Activated naive CD8-positive, alpha-beta T cell (primary cell): ENCODE measurements around the gene SLC6A9.

ENCODE experiments used
- H3K27ac Mint-ChIP-seq: one replicate; pipeline ENCODE4 v1.8.0; 2021; ENCODE audit warnings: mixed read lengths
- H3K27me3 Mint-ChIP-seq: one replicate; pipeline ENCODE4 v1.8.0; 2021; ENCODE audit warnings: mixed read lengths
- H3K36me3 Mint-ChIP-seq: one replicate; pipeline ENCODE4 v1.8.0; 2021; ENCODE audit warnings: mixed read lengths
- H3K4me1 Mint-ChIP-seq: one replicate; pipeline ENCODE4 v1.8.0; 2021; ENCODE audit warnings: low read depth, mixed read lengths
- H3K4me3 Mint-ChIP-seq: one replicate; pipeline ENCODE4 v1.8.0; 2021; ENCODE audit warnings: mild to moderate bottlenecking, mixed read lengths
- H3K9me3 Mint-ChIP-seq: one replicate; pipeline ENCODE4 v1.8.0; 2021; ENCODE audit warnings: low read depth, mixed read lengths

SLC6A9 gene

GRCh38 chr1:44059664-44060355 lies 28.5 kb upstream of the SLC6A9 start:
- H3K4me1 Mint-ChIP-seq = no peaks in the 10 kb centered on the region
- H3K27ac Mint-ChIP-seq = no peak overlapping the region

DNA sequence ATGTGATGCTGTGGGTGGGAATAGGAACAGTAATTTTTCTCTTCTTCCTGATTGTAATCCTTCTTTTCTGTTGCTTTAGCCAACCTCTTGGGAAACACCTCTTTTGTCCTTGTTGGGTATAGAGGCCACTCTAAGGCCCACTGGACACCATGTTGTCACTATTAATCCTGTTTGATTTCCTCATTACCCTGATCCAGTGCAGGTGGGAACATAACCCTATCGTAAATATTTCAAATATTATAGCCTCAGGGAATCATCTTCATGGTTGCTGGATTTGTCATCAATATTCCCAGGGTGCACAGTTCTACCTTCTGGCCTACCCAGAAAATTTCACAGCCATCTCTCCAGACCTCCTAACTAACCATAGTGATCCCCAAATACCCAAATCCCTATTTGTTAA lies 27.9 kb upstream of the SLC6A9 start:
- Mint-ChIP-seq H3K4me1 (no peaks in the 10 kb centered on the region), H3K4me3 (no peak overlapping the region), H3K27me3 (peaks cover 2% of the 10 kb centered on the region), H3K9me3 (no peaks in the 10 kb centered on the region), H3K36me3 (no peaks in the 10 kb centered on the region), H3K27ac (no peak overlapping the region)

More at GRCh38 chr1:44059664-44060355, 28.5 kb upstream of the SLC6A9 start:
- Mint-ChIP-seq H3K36me3 (no peaks in the 10 kb centered on the region), H3K4me3 (no peak overlapping the region), H3K27me3 (peaks cover 2% of the 10 kb centered on the region), H3K9me3 (no peaks in the 10 kb centered on the region)

DNA sequence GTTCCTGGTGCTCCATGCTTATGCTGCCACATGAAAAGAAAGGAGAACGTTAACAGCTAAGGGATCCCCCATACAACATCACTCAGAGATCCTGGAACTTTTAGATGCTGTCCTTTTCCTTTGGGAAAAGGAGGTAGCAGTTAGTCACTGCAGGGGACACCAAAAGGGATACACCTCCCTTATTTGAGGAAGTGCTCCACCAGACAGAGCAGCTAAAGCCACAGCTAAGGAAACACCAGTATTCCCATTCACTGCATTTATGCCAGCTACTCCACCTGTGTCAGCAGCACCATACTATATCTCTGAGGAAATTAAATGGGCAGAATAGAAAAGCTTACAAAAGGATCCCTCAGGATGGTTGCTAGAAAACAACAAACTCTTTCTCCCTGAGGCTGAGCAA lies 26.0 kb upstream of the SLC6A9 start:
- H3K4me3 Mint-ChIP-seq = no peak overlapping the region
- H3K9me3 Mint-ChIP-seq = no peaks in the 10 kb centered on the region
- no peak overlapping the region for H3K27ac Mint-ChIP-seq
- no peaks in the 10 kb centered on the region for H3K4me1 Mint-ChIP-seq
- H3K27me3 Mint-ChIP-seq = peaks cover 2% of the 10 kb centered on the region
- peaks cover 2% of the 10 kb centered on the region for H3K36me3 Mint-ChIP-seq

- Mint-ChIP-seq H3K36me3 (peaks cover 2% of the 10 kb centered on the region), H3K27ac (no peak overlapping the region), H3K4me3 (no peak overlapping the region), H3K27me3 (peaks cover 2% of the 10 kb centered on the region), H3K4me1 (peaks cover 3% of the 10 kb centered on the region), H3K9me3 (no peaks in the 10 kb centered on the region)
These were observed 22.1 kb upstream of the SLC6A9 start for GRCh38 chr1:44053394-44053793.

- Mint-ChIP-seq H3K9me3 (no peaks in the 10 kb centered on the region), H3K27ac (no peak overlapping the region), H3K4me1 (peaks cover 12% of the 10 kb centered on the region), H3K4me3 (no peak overlapping the region), H3K36me3 (peaks cover 2% of the 10 kb centered on the region), H3K27me3 (peaks cover 12% of the 10 kb centered on the region)
These were observed 19.0 kb upstream of the SLC6A9 start for GRCh38 chr1:44050261-44050660.

- Mint-ChIP-seq H3K4me1 (peaks cover 12% of the 10 kb centered on the region), H3K36me3 (peaks cover 2% of the 10 kb centered on the region), H3K9me3 (no peaks in the 10 kb centered on the region), H3K27me3 (peaks cover 12% of the 10 kb centered on the region), H3K27ac (no peak overlapping the region), H3K4me3 (no peak overlapping the region)
These were observed 18.6 kb upstream of the SLC6A9 start for GRCh38 chr1:44049839-44050238.

DNA sequence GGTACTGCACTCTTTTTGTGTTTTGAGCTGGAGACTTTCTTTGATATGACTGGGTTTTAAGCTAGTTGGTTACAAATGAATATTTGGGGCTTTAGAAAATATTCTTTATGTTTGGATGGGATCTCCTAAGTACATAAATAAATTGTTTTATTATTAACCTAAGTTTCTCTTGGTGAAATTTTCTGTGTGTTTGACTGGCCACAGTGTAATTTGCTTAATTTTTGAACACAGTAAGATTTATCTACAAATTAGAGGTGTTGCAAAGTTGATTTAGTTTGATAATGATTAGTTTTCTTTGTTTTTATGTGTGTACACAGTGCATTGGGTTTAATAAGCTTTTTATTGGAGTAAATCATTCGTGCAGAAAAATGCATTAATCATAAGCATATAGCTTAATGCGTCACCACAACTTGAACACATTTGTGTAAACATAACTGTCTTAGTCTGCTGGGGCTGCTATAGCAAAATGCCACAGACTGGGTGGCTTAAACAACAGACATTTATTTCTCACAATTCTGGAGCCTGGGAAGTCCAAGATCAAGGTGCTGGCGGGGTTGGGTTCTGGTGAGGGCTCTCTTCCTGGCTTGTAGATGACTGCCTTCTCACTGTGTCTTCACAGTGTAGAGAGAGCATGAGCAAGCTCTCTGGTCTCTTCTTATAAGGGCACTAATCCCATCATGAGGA lies 17.4 kb upstream of the SLC6A9 start:
- Mint-ChIP-seq H3K9me3 (no peaks in the 10 kb centered on the region), H3K4me1 (peaks cover 12% of the 10 kb centered on the region), H3K27ac (peak overlapping the region; percentile 69), H3K4me3 (peak overlapping the region; percentile 38), H3K27me3 (peaks cover 15% of the 10 kb centered on the region), H3K36me3 (peaks cover under 1% of the 10 kb centered on the region)

DNA sequence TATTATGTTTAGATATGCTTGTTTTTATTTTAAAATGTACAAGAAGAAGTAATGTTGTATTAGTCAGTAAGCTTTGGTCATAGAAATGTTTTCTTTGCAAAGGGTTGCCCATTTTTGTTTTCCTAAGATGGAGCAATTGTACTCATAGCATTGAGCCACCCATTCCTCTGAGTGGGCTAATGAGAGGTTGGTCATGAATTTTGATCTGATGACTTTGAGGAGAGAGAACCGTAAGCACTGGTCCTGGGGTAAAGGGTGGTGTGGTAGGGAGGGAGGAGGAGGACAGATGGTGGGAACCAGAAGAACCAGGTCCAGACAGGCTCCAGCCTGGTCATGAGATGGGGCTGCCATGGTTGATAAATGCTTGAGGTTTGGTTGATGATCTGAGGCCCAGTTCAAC lies 15.9 kb upstream of the SLC6A9 start:
- peaks cover 15% of the 10 kb centered on the region for H3K27me3 Mint-ChIP-seq
- no peaks in the 10 kb centered on the region for H3K9me3 Mint-ChIP-seq
- H3K27ac Mint-ChIP-seq = no peak overlapping the region
- peaks cover 12% of the 10 kb centered on the region for H3K4me1 Mint-ChIP-seq
- no peak overlapping the region for H3K4me3 Mint-ChIP-seq
- H3K36me3 Mint-ChIP-seq = no peaks in the 10 kb centered on the region

DNA sequence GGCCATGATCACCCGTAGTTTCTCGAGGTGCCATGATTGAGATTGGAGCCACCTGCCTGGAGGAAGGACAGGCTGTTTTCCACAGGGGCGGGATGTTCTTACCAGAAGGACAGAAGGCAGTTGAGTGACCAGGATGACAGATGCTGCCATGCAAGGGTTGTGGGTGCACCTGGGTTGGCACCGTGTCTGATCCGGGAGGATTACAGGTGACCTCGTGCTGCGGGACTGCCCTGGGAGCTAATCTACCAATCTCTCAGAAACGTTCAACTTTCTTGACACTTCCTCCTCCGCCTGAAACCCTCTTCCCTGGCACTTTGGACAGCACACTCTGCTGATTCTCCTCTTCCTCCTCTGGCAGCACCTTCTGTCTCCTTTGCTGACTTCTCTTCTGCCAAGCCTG lies 13.8 kb upstream of the SLC6A9 start:
- H3K4me3 Mint-ChIP-seq = no peak overlapping the region
- no peaks in the 10 kb centered on the region for H3K9me3 Mint-ChIP-seq
- peaks cover 13% of the 10 kb centered on the region for H3K27me3 Mint-ChIP-seq
- H3K27ac Mint-ChIP-seq = no peak overlapping the region
- peaks cover 12% of the 10 kb centered on the region for H3K4me1 Mint-ChIP-seq
- no peaks in the 10 kb centered on the region for H3K36me3 Mint-ChIP-seq

GRCh38 chr1:44044071-44044801 lies 13.0 kb upstream of the SLC6A9 start:
- H3K27ac Mint-ChIP-seq = no peak overlapping the region
- peaks cover 13% of the 10 kb centered on the region for H3K27me3 Mint-ChIP-seq

GRCh38 chr1:44043176-44044070 lies 12.2 kb upstream of the SLC6A9 start:
- H3K27ac Mint-ChIP-seq = no peak overlapping the region
- peaks cover 9% of the 10 kb centered on the region for H3K4me1 Mint-ChIP-seq
- H3K27me3 Mint-ChIP-seq = peaks cover 13% of the 10 kb centered on the region
- no peaks in the 10 kb centered on the region for H3K36me3 Mint-ChIP-seq
- H3K9me3 Mint-ChIP-seq = no peaks in the 10 kb centered on the region
- no peak overlapping the region for H3K4me3 Mint-ChIP-seq

More at GRCh38 chr1:44044071-44044801, 13.0 kb upstream of the SLC6A9 start:
- Mint-ChIP-seq H3K4me3 (no peak overlapping the region), H3K9me3 (no peaks in the 10 kb centered on the region), H3K36me3 (no peaks in the 10 kb centered on the region), H3K4me1 (peaks cover 12% of the 10 kb centered on the region)

DNA sequence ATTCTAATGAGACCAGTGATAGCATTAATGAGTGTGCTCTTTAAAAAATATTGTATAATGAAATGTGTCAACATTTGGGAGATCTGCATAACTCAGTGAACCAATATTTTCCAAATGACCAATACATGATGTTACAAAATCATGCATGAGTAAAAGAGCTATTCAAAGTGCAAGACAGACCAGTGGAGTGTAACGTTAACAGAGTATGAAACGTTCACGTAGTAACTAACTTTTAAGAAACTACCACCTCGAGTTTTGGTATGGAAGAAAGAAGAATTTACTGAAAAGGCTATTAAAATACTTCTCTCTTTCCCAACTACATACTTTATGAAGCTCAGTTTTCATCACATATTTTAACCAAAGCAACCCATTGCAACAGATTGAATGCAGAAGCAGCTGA lies 9.6 kb upstream of the SLC6A9 start:
- H3K36me3 Mint-ChIP-seq = no peaks in the 10 kb centered on the region
- no peak overlapping the region for H3K27ac Mint-ChIP-seq
- H3K4me3 Mint-ChIP-seq = no peak overlapping the region
- no peaks in the 10 kb centered on the region for H3K9me3 Mint-ChIP-seq
- no peaks in the 10 kb centered on the region for H3K4me1 Mint-ChIP-seq
- peaks cover 3% of the 10 kb centered on the region for H3K27me3 Mint-ChIP-seq

GRCh38 chr1:44040418-44040817 lies 9.2 kb upstream of the SLC6A9 start:
- no peaks in the 10 kb centered on the region for H3K9me3 Mint-ChIP-seq
- H3K4me1 Mint-ChIP-seq = no peaks in the 10 kb centered on the region
- no peaks in the 10 kb centered on the region for H3K36me3 Mint-ChIP-seq
- peaks cover 3% of the 10 kb centered on the region for H3K27me3 Mint-ChIP-seq
- no peak overlapping the region for H3K27ac Mint-ChIP-seq
- no peak overlapping the region for H3K4me3 Mint-ChIP-seq

DNA sequence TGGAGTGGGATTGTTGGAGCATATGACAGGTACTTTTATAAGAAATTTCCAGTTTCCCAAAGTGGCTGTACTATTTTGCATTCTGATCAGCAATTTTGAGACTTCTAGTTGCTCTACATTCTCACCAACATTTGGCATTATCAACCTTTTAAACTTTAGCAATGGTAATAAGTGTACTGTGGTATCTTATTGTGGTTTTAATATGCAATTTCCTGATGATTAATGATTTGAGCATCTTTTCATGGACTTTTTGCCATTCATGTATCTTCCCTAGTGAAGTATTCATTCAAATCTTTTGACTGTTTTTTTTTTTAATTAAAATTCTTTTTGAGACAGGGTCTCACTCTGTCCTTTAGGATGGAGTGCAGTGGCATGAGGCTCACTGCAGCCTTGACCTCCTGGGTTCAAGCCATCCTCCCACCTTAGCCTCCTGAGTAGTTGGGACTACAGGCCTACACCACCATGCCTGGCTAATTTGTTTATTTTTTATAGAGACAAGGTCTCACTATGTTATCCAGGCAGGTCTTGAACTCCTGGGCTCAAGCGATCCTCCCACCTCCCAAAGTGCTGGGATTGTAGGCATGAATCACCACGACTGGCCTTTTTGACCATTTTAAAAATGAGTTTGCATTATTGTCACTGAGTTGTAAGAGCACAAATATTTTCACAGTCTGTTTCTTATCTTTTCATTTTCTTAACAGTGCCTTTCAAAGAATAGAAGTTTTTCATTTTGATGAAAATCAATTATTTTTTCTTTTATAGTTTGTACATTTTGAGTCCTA lies 7.8 kb upstream of the SLC6A9 start:
- no peak overlapping the region for H3K27ac Mint-ChIP-seq
- no peaks in the 10 kb centered on the region for H3K36me3 Mint-ChIP-seq
- H3K4me3 Mint-ChIP-seq = no peak overlapping the region
- no peaks in the 10 kb centered on the region for H3K4me1 Mint-ChIP-seq
- H3K27me3 Mint-ChIP-seq = peaks cover 2% of the 10 kb centered on the region
- no peaks in the 10 kb centered on the region for H3K9me3 Mint-ChIP-seq
